Esophagus squamous epithelium (tissue), 4 donors: ENCODE data around the gene VPS4A.
A peak's percentile ranks its signal among the peaks of the same experiment; 100 is the strongest.

ENCODE experiments used
- POLR2A ChIP-seq, 4 donors: fragments of 450-650 bp; IDR thresholded peaks; one replicate each; pipeline ENCODE4 v1.6.1; 2017; ENCODE audit warnings: antibody characterized with exemption in 4 of 4, mild to moderate bottlenecking in 4 of 4, moderate library complexity in 3 of 4
- TF ChIP-seq, protein P1 (sequence below), 6 experiments: fragments of 450-650 bp in 4 of 6; fragments of 200-600 bp in 2 of 6; sonication (generic) in 2 of 6; IDR thresholded peaks; one replicate each; pipeline ENCODE4 v1.5.1; 2016 to 2019; ENCODE audit warnings: antibody characterized with exemption in 6 of 6, mild to moderate bottlenecking in 4 of 6, moderate library complexity in 4 of 6

DNA sequence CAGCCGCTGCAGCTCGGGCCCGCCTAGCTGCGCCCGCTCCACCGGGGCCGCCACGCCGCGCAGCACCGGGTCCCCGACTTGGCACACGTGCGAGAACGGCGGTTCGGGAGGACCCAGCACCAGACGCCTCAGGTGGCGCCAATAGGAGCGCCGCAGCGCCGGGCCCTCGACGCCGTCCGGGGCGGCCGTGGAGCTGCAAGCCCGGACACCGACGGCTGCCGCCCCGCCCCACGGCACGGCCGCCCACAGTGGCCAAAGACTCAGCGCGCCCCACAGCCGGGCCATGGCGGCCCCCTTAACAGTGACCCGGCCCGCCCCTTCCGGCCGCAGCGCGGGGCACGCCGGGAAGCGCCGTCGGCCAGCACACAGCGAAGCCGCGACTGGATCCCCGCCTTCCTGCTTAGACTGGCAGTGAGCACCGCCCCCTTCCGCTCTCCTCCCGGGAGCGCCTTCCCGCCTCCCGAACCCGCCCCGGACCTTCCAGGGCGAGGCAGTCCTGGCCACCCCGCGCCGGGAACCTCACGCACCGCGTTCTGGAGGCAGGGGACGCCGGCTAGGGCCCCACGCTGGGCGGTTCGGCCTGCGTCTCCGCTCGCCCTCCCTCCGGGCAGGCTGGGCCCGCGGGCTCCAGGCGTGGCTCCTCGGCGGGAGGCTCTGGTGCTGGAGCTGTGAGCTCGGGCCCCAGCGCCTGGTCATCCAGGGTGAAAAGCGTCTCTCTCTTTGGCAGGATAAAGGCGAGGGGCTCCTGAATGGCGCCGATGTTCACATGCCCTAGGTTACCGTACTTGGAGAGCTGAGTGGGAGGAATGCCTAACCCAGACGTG is 19.3 kb downstream of the VPS4A start, which contains the start of gene PDF:
- TF ChIP-seq POLR2A (IDR thresholded peaks at IDR 0.05): peak in 2 of 4 donors; percentile 78 to 81
- TF ChIP-seq, protein P1, sequence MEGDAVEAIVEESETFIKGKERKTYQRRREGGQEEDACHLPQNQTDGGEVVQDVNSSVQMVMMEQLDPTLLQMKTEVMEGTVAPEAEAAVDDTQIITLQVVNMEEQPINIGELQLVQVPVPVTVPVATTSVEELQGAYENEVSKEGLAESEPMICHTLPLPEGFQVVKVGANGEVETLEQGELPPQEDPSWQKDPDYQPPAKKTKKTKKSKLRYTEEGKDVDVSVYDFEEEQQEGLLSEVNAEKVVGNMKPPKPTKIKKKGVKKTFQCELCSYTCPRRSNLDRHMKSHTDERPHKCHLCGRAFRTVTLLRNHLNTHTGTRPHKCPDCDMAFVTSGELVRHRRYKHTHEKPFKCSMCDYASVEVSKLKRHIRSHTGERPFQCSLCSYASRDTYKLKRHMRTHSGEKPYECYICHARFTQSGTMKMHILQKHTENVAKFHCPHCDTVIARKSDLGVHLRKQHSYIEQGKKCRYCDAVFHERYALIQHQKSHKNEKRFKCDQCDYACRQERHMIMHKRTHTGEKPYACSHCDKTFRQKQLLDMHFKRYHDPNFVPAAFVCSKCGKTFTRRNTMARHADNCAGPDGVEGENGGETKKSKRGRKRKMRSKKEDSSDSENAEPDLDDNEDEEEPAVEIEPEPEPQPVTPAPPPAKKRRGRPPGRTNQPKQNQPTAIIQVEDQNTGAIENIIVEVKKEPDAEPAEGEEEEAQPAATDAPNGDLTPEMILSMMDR (IDR thresholded peaks at IDR 0.05): peak in 1 of 6 experiments; percentile 44
